ENCODE results near the gene NPEPL1. TPM values are rescaled to one million over a fixed set of nuclear protein-coding genes. Genes with fewer than 3 reads are reported as not detected.

Gene NPEPL1
- total RNA-seq, 1 experiment from 2014 or later: 18.1 TPM

GRCh38 chr20:58713801-58714339, 21.3 kb downstream of the NPEPL1 start:
- no peak for TF ChIP-seq CTCF (IDR thresholded peaks at IDR 0.05; ENCODE audit: unreplicated experiment)
- H3K27ac Mint-ChIP-seq (ENCODE audit: unreplicated experiment): no peak overlapping the region

GRCh38 chr20:58714340-58714922, 21.8 kb downstream of the NPEPL1 start:
- no peak overlapping the region for H3K4me3 Mint-ChIP-seq (ENCODE audit: low read depth, unreplicated experiment)
- no peaks in the 10 kb centered on the region for H3K4me1 Mint-ChIP-seq (ENCODE audit: low read depth, unreplicated experiment)
- TF ChIP-seq CTCF (IDR thresholded peaks at IDR 0.05; ENCODE audit: unreplicated experiment): no peak
- no peak for DNase-seq
- H3K27ac Mint-ChIP-seq (ENCODE audit: unreplicated experiment): no peak overlapping the region
- peaks cover 8% of the 10 kb centered on the region for H3K27me3 Mint-ChIP-seq (ENCODE audit: unreplicated experiment)
- H3K36me3 Mint-ChIP-seq (ENCODE audit: insufficient read depth, unreplicated experiment): peaks cover 9% of the 10 kb centered on the region
- no peaks in the 10 kb centered on the region for H3K9me3 Mint-ChIP-seq (ENCODE audit: low read depth, unreplicated experiment)
- CTCF ChIA-PET: no interaction called here
- intact Hi-C loops (cut with micrococcal nuclease; ENCODE audit: unreplicated experiment): no loop called here
- no TSS peak for BruUV-seq (replicated peaks)

More at GRCh38 chr20:58713801-58714339, 21.3 kb downstream of the NPEPL1 start:
- no peak for DNase-seq
- Mint-ChIP-seq H3K4me3 (ENCODE audit: low read depth, unreplicated experiment) (no peak overlapping the region), H3K4me1 (ENCODE audit: low read depth, unreplicated experiment) (no peaks in the 10 kb centered on the region), H3K36me3 (ENCODE audit: insufficient read depth, unreplicated experiment) (peaks cover 9% of the 10 kb centered on the region), H3K9me3 (ENCODE audit: low read depth, unreplicated experiment) (no peaks in the 10 kb centered on the region), H3K27me3 (ENCODE audit: unreplicated experiment) (peaks cover 2% of the 10 kb centered on the region)
- CTCF ChIA-PET: no interaction called here
- no TSS peak for BruUV-seq (replicated peaks)
- intact Hi-C loops (cut with micrococcal nuclease; ENCODE audit: unreplicated experiment): no loop called here

GRCh38 chr20:58714923-58715351, 22.3 kb downstream of the NPEPL1 start:
- Mint-ChIP-seq H3K4me3 (ENCODE audit: low read depth, unreplicated experiment) (no peak overlapping the region), H3K36me3 (ENCODE audit: insufficient read depth, unreplicated experiment) (peaks cover 9% of the 10 kb centered on the region), H3K4me1 (ENCODE audit: low read depth, unreplicated experiment) (no peaks in the 10 kb centered on the region), H3K27ac (ENCODE audit: unreplicated experiment) (no peak overlapping the region), H3K27me3 (ENCODE audit: unreplicated experiment) (peaks cover 12% of the 10 kb centered on the region), H3K9me3 (ENCODE audit: low read depth, unreplicated experiment) (no peaks in the 10 kb centered on the region)
- intact Hi-C loops (cut with micrococcal nuclease; ENCODE audit: unreplicated experiment): no loop called here
- no TSS peak for BruUV-seq (replicated peaks)
- no peak for DNase-seq
- CTCF ChIA-PET: no interaction called here
- TF ChIP-seq CTCF (IDR thresholded peaks at IDR 0.05; ENCODE audit: unreplicated experiment): no peak

GRCh38 chr20:58715391-58715800, 22.8 kb downstream of the NPEPL1 start:
- no peak for TF ChIP-seq CTCF (IDR thresholded peaks at IDR 0.05; ENCODE audit: unreplicated experiment)
- intact Hi-C loops (cut with micrococcal nuclease; ENCODE audit: unreplicated experiment): no loop called here
- CTCF ChIA-PET: no interaction called here
- no peak overlapping the region for H3K4me3 Mint-ChIP-seq (ENCODE audit: low read depth, unreplicated experiment)
- peaks cover 16% of the 10 kb centered on the region for H3K27me3 Mint-ChIP-seq (ENCODE audit: unreplicated experiment)
- BruUV-seq (replicated peaks): no TSS peak
- H3K4me1 Mint-ChIP-seq (ENCODE audit: low read depth, unreplicated experiment): no peaks in the 10 kb centered on the region
- H3K27ac Mint-ChIP-seq (ENCODE audit: unreplicated experiment): no peak overlapping the region
- peaks cover 9% of the 10 kb centered on the region for H3K36me3 Mint-ChIP-seq (ENCODE audit: insufficient read depth, unreplicated experiment)
- DNase-seq: no peak
- no peaks in the 10 kb centered on the region for H3K9me3 Mint-ChIP-seq (ENCODE audit: low read depth, unreplicated experiment)

Measured in Calu3 (cell line).